AG09319 (cell line): ENCODE data around the gene ACP6.
"Not testable (repeated sequence)": the region's sequence is repeated elsewhere in the genome, so short reads cannot be mapped to it uniquely, and the experiment has no call there.

Source experiments
- DNase-seq: peaks from one replicate; pipeline ENCODE4 v3.0.0-alpha.2; 2010; ENCODE audit warnings: low read depth; ENCODE audit errors: extremely low read depth
- TF ChIP-seq, protein P1 (sequence below): IDR thresholded peaks from 2 replicates; pipeline ENCODE4 v1.5.1; 2011; ENCODE audit warnings: low read depth, mild to moderate bottlenecking, inconsistent platforms, low read length, moderate library complexity

Gene ACP6

DNA sequence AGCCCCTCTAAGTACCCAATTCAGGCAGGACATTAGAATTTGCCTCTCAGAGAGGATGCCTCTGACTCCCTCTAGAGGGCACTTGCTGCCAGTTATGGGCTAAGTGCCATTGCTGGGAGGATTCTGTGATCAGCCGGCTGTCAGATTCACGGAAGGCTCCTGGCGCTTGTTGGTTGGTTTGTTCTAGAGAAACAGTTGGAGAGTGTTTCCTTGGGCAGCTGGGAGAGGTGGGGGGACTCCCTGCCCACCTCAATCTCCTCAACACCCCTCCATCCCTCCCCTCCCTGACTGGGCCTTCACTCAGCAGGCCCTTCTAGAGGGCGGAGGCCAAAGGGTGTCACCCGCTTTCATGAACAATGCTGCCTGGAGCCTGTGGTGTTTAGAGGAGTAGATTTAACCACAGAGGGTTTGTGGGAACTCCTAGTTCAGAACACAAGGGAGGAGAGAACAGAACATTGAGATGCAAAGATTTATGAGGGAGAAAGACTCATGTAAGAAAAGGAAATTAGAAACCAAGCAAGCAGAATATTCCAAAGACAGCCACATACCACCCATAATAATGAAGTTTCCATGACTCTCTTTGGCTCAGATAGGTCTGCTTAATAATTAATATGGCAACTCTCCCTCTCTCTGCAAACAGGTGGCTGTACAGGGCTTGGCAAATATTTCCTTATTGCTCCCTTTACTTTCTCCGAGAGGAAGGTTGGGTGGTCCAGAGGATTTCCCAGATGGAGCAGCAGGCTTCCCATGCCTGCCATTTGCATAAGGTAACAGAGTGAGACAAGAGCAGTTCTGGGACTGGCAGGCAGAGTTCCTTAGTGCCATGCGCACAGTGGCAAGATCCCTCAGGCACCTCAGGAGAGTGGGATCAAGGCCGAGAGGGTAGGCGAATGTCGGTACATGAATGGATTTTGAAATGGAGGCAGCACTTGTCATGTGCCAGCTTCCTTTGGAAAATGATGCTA lies 30.0 kb upstream of the ACP6 start:
- TF ChIP-seq, protein P1, sequence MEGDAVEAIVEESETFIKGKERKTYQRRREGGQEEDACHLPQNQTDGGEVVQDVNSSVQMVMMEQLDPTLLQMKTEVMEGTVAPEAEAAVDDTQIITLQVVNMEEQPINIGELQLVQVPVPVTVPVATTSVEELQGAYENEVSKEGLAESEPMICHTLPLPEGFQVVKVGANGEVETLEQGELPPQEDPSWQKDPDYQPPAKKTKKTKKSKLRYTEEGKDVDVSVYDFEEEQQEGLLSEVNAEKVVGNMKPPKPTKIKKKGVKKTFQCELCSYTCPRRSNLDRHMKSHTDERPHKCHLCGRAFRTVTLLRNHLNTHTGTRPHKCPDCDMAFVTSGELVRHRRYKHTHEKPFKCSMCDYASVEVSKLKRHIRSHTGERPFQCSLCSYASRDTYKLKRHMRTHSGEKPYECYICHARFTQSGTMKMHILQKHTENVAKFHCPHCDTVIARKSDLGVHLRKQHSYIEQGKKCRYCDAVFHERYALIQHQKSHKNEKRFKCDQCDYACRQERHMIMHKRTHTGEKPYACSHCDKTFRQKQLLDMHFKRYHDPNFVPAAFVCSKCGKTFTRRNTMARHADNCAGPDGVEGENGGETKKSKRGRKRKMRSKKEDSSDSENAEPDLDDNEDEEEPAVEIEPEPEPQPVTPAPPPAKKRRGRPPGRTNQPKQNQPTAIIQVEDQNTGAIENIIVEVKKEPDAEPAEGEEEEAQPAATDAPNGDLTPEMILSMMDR = peak; percentile 94
- DNase-seq = peak; percentile 15

DNA sequence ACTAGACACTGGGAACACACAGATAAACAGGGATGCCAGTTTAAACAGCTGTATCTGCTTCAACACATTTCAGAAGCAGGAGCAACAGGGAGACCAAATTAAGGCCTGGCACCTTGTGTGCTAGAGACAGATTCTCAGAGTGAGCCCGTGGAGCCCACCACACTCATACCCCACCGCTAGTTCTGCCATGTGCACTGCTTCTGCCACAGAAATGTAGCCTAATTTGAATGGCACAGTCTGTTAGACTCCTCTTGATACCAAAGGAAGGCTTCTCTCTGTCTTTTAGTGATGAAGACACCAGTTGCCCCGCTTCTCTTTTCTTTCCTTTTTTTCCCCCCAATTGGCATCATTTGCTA lies 29.3 kb upstream of the ACP6 start:
- TF ChIP-seq, protein P1 = no peak
- DNase-seq = no peak

DNA sequence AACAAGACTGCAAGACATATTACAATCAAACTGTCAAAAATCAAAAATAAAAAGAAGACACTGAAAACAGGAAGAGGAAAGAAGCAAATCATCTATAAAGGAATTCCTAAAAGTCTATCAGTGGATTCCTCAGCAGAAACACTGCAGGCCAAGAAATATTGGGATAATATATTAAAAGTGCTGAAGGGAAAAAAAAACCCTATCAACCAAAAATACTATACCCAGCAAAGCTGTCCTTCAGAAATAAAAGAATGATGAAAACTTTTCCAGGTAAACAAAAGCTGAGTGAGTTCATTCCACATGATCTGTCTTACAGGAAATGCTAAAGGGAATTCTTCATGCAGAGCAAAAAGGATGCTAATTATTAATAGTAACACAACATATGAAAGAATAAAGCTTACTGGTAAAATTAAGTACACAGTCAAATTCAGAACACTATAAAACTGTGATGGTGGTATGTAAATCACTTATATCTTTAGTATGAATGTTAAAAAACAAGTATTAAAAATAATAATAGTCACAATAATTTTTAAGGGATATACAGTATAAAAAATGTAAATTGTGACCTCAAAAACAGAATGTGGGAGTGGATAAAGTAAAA lies 12.9 kb upstream of the ACP6 start:
- TF ChIP-seq, protein P1 = no peak
- no peak for DNase-seq

DNA sequence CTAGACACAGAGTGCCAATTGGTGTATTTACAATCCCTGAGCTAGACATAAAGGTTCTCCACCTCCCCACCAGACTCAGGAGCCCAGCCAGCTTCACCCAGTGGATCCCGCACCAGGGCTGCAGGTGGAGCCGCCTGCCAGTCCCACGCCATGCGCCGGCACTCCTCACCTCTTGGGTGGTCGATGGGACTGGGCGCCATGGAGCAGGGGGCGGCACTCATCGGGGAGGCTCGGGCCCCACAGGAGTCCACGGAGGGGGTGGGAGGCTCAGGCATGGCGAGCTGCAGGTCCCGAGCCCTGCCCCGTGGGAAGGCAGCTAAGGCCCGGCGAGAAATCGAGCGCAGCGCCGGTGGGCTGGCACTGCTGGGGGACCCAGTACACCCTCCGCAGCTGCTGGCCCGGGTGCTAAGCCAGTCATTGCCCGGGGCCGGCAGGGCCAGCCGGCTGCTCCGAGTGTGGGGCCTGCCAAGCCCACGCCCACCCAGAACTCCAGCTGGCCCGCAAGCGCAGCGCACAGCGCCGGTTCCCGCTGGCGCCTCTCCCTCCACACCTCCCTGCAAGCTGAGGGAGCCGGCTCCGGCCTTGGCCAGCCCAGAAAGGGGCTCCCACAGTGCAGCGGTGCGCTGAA lies 10.4 kb upstream of the ACP6 start:
- DNase-seq = not testable (repeated sequence)

DNA sequence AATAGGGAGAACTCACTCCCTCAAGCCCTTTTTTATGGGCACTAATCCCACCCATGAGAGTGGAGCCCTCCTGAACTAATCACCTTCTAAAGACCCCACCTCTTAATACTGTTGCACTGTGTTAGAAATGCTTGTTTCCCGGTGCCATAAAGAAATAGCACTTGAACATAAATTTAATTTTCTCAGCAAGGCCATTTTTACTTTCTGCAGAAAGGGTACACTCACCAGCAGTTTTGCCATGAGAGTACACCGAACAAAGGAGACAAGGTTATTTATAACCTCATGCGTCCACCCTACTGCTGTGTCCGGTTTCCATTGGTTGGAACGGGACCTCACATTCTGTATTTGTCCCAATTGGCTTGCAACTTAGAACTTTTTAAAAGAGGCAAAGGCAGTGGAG lies 7.4 kb upstream of the ACP6 start:
- DNase-seq = not testable (repeated sequence)

DNA sequence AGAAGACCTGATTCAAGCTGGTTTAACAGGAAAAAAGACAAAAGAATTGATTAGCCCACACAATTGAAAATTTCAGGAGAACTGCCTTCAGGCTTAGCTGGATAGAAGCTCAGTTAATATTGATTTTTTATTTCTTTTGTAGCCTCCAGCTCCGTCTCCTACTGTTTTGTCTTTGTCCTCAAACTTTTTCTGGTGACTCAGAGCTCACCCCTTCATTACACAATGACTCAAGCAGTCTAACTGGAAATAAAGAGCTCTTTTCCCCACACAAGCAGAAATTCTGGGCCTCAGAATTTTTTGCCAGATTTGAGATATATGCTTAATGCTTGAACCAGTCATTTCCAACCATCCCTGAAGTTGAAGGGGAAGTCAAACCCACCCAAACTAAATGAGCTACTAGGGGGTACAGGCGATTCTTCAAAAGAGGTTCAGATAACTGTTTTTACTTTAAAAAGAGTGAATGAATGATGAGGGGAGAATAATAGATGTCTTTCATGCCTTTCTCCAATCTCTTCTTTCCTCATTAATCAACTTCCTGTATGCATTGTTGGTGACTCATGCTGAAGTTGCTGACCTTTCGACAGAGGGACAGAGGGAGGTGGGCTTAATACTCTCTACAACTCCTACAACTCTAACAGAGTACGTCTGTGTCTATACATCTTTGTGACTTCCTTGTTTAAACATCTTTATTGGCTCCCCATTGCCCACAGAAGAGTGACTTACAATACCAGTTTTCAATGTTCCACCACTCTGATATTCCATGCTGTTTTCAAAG lies 6.2 kb upstream of the ACP6 start:
- DNase-seq = no peak
- TF ChIP-seq, protein P1 = no peak

DNA sequence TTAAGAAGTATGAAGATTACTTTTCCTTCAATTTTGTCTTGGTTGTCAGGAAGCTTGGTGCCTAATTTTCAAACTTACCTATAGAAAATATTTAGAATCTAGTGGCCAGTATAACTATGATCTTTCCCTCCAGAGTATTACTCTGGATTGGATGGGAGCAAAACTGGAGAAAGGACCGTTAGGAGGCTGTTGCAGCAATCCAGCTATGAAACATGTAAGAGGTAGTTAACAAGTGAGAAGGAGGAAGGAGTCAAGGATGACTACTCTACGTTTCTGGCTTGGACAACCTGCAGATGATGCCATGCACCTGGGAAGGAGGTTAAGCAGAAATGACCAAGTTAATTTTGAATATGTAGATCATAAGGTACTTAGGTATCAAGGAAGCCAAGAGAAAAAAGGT lies 3.5 kb upstream of the ACP6 start:
- TF ChIP-seq, protein P1 = no peak
- DNase-seq = no peak

DNA sequence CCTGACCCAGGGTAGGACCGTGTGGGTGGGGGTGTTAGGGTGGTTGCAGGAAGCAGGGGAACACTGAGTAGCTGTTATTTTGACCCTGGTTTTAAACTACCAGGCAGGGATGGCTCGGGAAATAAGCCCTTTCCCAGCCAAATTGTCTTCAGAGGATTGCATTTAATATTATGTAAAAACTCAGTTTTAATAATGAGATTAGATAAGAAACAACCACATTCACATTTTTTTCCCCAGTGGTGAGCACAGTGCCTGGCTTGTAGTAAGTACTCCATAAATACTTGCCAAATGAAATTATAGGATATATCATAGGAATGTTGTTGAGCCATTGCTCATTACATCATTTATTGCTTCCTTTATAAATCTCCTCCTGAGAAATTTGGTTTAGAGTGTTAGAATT lies 3.1 kb upstream of the ACP6 start:
- no peak for DNase-seq
- TF ChIP-seq, protein P1 = no peak
